ENCODE results near the gene KCNJ9.
"Not testable (repeated sequence)": the region's sequence is repeated elsewhere in the genome, so short reads cannot be mapped to it uniquely, and the experiment has no call there.

The KCNJ9 gene

GRCh38 chr1:160081261-160081936, at the start of gene KCNJ9:
TSS of gene KCNJ9 (plus strand) at chr1:160081538. CDS start at chr1:160084031, 2,493 bp downstream.
- DNase-seq (ENCODE audit: low read depth) = no peak

- DNase-seq (ENCODE audit: low read depth) = no peak
Observed at GRCh38 chr1:160032165-160032820, 49.0 kb upstream of the KCNJ9 start.

- DNase-seq (ENCODE audit: low read depth) = no peak
Observed at GRCh38 chr1:160040476-160040875, 40.9 kb upstream of the KCNJ9 start.

- DNase-seq (ENCODE audit: low read depth) = no peak
Observed at GRCh38 chr1:160043543-160043942, 37.8 kb upstream of the KCNJ9 start.

GRCh38 chr1:160045653-160046052, 35.7 kb upstream of the KCNJ9 start:
- no peak for DNase-seq (ENCODE audit: low read depth)

- DNase-seq (ENCODE audit: low read depth) = peak; percentile 31
Observed at GRCh38 chr1:160046494-160047110, 34.7 kb upstream of the KCNJ9 start.

GRCh38 chr1:160047111-160047991, 34.0 kb upstream of the KCNJ9 start:
- DNase-seq (ENCODE audit: low read depth) = no peak

GRCh38 chr1:160048335-160048734, 33.0 kb upstream of the KCNJ9 start:
- no peak for DNase-seq (ENCODE audit: low read depth)

- DNase-seq (ENCODE audit: low read depth) = no peak
Observed at GRCh38 chr1:160049101-160049500, 32.2 kb upstream of the KCNJ9 start.

GRCh38 chr1:160050182-160050581, 31.2 kb upstream of the KCNJ9 start:
- DNase-seq (ENCODE audit: low read depth) = not testable (repeated sequence)

GRCh38 chr1:160050619-160051018, 30.7 kb upstream of the KCNJ9 start:
- no peak for DNase-seq (ENCODE audit: low read depth)

- DNase-seq (ENCODE audit: low read depth) = no peak
Observed at GRCh38 chr1:160052936-160053335, 28.4 kb upstream of the KCNJ9 start.

GRCh38 chr1:160053548-160054365, 27.6 kb upstream of the KCNJ9 start:
- DNase-seq (ENCODE audit: low read depth) = no peak

GRCh38 chr1:160056648-160057169, 24.6 kb upstream of the KCNJ9 start:
- no peak for DNase-seq (ENCODE audit: low read depth)

- DNase-seq (ENCODE audit: low read depth) = no peak
Observed at GRCh38 chr1:160058087-160058486, 23.3 kb upstream of the KCNJ9 start.

GRCh38 chr1:160061369-160062229, 19.7 kb upstream of the KCNJ9 start:
- DNase-seq (ENCODE audit: low read depth) = no peak

GRCh38 chr1:160062230-160062532, 19.2 kb upstream of the KCNJ9 start:
- no peak for DNase-seq (ENCODE audit: low read depth)

- DNase-seq (ENCODE audit: low read depth) = no peak
Observed at GRCh38 chr1:160063176-160063575, 18.2 kb upstream of the KCNJ9 start.

GRCh38 chr1:160064164-160064563, 17.2 kb upstream of the KCNJ9 start:
- DNase-seq (ENCODE audit: low read depth) = peak; percentile 30

- no peak for DNase-seq (ENCODE audit: low read depth)
Observed at GRCh38 chr1:160064746-160065145, 16.6 kb upstream of the KCNJ9 start.

Measured in fibroblast of the conjunctiva (primary cell).